ENCODE results near the gene MYO9B. TPM values are rescaled to one million over a fixed set of nuclear protein-coding genes. Genes with fewer than 3 reads are reported as not detected.

Gene MYO9B
- total RNA-seq, 2 experiments from 2014 or later = 84.3 to 86.9 TPM

DNA sequence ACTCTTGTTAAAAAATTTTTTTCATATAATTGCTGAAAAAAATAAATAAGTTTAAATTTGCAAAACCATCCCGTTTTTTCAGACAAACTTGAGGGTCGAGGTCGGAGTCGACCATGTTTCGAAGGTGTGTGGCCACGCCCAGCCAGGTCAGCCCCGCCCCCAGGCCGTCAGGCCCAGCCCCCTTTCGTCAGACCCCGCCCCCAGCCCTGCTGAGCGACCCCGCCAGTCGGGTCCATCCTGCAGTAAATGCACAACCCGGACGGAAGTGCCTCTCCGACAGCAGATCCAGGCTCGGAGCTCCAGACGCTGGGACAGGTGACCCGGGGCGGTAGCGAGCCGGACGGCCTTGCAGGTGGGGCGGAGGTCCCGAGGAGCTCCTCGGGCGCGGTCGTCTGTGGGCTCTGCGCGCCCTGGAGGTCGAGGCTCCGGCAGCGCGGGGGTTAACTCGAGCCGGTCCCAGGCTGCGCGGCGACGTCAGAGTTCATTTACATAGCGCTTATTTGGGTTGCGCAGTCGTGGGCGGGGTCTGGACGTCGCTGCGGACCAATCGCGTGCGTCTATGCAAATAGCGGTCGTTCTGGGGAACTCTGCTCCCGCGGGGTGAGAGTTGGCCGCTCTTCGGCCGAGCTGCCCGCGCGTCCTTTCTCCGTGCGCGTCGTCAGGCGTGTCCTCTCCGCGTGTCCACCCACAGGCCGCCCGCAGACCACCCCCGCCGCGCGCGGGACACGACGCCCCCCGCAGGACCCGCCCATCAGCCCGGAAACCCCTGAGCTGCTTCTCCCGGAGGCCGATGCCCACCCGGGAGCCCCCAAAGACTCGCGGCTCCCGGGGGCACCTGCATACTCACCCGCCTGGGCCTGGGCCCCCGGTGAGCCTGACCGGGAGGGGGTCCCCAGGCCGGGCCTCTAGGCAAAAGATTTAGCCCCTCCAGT, 150.7 kb downstream of the MYO9B start, which contains the start of gene OCEL1:
Gene OCEL1, plus strand, starts transcription at position 225 of the 932 bp plus-strand sequence. Its CDS starts 22 bp downstream, at position 247.
- peak; percentile 96 for DNase-seq
- H3K4me1 Mint-ChIP-seq = peaks cover 4% of the 10 kb centered on the region
- no peaks in the 10 kb centered on the region for H3K27me3 Mint-ChIP-seq
- H3K9me3 Mint-ChIP-seq = no peaks in the 10 kb centered on the region
- H3K27ac Mint-ChIP-seq = peak within 1 kb of the TSS; percentile 92
- H3K4me3 Mint-ChIP-seq = peak within 1 kb of the TSS; percentile 86
- H3K36me3 Mint-ChIP-seq = peaks cover 3% of the 10 kb centered on the region

DNA sequence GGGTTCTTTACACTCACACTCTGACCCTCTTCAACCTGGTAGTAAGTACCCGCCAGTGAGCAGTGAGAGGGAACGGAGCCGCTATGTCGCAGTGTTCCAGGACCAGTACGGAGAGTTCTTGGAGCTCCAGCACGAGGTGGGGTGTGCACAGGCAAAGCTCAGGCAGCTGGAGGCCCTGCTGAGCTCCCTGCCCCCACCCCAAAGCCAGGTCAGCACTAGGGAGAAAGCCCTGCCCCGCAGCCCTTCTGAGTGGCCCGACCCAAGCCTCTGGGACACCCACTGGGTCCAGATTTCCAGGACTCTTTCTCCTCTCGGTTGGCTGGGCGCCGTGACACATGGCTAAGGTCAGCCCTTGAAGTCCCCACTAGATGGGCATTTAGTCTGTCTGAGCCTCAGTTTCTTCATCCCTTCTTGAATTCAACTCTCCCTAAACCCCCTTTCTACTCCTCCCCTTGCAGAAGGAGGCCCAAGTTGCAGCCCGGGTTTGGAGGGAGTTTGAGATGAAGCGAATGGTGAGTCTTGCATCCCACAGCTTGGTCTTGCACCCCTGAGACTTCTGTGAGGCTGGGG, 152.3 kb downstream of the MYO9B start:
- H3K4me1 Mint-ChIP-seq = peaks cover 4% of the 10 kb centered on the region
- DNase-seq = no peak
- H3K9me3 Mint-ChIP-seq = no peaks in the 10 kb centered on the region
- H3K36me3 Mint-ChIP-seq = peaks cover 3% of the 10 kb centered on the region
- no peak overlapping the region for H3K27ac Mint-ChIP-seq
- H3K4me3 Mint-ChIP-seq = no peak overlapping the region
- no peaks in the 10 kb centered on the region for H3K27me3 Mint-ChIP-seq

DNA sequence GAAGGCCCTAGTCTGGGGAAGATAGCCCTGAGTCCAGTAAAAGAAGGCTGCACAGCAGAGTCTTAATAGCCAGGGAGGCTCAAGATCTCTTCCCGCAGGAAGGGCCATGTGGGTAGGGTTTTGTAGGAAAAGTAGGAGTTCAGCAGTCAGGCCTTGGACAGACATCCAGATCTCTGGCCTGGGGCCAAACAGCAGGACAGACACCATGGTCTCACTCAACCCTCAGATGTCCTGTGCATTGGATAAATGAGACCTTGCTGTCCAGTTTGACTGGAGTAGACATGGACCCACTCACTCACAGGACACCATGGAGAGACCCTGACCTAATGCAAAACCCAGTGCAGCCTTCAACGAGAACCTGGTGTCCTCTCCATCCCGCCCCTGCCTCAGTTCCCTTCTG, 154.3 kb downstream of the MYO9B start:
- H3K36me3 Mint-ChIP-seq = peaks cover 8% of the 10 kb centered on the region
- peaks cover 8% of the 10 kb centered on the region for H3K4me1 Mint-ChIP-seq
- no peaks in the 10 kb centered on the region for H3K9me3 Mint-ChIP-seq
- H3K4me3 Mint-ChIP-seq = no peak overlapping the region
- no peaks in the 10 kb centered on the region for H3K27me3 Mint-ChIP-seq
- DNase-seq = no peak
- H3K27ac Mint-ChIP-seq = no peak overlapping the region

DNA sequence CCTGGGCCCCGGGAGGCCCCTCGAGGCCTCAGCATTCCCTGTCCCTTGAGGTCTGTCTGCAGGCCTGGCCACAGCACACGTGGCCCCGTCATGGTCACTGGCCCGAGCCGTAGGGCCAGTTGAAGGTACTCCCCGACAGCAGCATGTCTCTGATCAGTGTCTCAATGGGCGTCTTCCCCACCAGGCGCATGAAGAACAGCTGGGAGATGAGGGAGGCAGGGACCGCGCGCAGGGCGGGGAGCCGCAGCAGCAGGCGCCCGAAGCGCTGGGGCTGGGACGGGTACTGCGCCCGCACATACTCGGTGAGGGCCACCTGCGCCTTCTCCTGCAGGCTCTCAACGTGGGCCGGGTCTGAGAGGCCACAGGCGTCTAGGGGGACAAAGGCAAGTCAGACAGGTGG, 156.7 kb downstream of the MYO9B start:
- Mint-ChIP-seq H3K9me3 (no peaks in the 10 kb centered on the region), H3K4me3 (no peak overlapping the region), H3K4me1 (peaks cover 5% of the 10 kb centered on the region), H3K36me3 (peaks cover 5% of the 10 kb centered on the region), H3K27ac (no peak overlapping the region), H3K27me3 (no peaks in the 10 kb centered on the region)
- DNase-seq = no peak

DNA sequence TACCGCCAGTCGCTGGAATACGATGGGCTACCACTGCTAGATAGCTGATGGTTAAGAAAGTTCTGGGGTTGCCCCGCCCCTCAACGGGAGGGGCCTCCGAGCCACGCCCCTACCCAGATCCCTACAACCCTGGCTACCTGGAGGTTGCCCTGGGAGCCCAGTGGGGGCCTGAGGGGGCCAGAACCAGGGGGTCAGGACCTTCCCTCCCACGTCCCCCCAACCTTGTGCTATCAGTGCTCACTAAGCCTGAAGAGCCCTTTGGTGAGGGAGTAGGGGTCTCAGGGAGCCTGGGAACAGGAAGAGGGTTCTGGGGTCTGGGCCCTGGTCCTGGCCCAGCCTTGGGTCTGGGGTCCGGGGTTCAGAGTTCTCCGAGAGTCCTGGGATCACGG, 159.3 kb downstream of the MYO9B start:
- H3K4me1 Mint-ChIP-seq = peaks cover 5% of the 10 kb centered on the region
- DNase-seq = peak; percentile 71
- H3K27me3 Mint-ChIP-seq = no peaks in the 10 kb centered on the region
- H3K4me3 Mint-ChIP-seq = peak overlapping the region; percentile 83
- H3K27ac Mint-ChIP-seq = peak overlapping the region; percentile 76
- H3K36me3 Mint-ChIP-seq = peaks cover 5% of the 10 kb centered on the region
- H3K9me3 Mint-ChIP-seq = no peaks in the 10 kb centered on the region

DNA sequence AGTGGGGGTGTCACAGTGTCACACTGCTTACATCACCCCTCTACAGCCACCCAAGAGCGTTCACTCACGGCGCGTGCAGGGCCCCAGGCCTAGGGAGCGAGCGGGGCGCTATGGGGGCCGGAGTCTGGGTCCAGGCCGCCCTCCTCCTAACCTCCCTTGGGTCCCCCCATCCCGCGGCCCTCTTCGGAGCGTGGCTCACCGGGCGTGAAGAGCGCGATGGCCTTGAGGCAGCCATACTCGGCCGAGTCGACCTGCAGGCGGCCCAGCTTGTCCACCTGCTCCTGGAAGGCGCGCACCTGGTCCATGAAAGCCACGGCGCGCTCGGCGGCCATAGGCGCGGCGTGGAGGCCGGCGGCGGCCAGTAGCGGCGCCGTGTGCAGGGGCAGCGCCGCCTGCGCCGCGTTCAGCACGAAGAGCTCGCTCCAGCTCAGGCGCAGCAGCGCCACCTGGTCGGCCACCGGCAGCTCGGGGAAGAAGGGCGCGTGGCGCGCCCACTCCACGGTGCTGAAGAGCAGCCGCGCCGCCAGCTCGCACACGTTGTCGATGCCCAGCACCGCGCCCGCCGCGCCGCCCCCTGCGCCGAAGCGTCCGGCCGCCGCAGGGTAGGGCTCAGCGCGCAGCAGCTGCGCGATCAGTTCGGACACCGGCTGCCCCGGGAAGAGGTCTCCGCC, 159.9 kb downstream of the MYO9B start:
- H3K4me1 Mint-ChIP-seq = peaks cover 5% of the 10 kb centered on the region
- H3K9me3 Mint-ChIP-seq = no peaks in the 10 kb centered on the region
- DNase-seq = peak; percentile 82
- no peaks in the 10 kb centered on the region for H3K27me3 Mint-ChIP-seq
- H3K4me3 Mint-ChIP-seq = peak overlapping the region; percentile 83
- peaks cover 5% of the 10 kb centered on the region for H3K36me3 Mint-ChIP-seq
- H3K27ac Mint-ChIP-seq = peak overlapping the region; percentile 76

DNA sequence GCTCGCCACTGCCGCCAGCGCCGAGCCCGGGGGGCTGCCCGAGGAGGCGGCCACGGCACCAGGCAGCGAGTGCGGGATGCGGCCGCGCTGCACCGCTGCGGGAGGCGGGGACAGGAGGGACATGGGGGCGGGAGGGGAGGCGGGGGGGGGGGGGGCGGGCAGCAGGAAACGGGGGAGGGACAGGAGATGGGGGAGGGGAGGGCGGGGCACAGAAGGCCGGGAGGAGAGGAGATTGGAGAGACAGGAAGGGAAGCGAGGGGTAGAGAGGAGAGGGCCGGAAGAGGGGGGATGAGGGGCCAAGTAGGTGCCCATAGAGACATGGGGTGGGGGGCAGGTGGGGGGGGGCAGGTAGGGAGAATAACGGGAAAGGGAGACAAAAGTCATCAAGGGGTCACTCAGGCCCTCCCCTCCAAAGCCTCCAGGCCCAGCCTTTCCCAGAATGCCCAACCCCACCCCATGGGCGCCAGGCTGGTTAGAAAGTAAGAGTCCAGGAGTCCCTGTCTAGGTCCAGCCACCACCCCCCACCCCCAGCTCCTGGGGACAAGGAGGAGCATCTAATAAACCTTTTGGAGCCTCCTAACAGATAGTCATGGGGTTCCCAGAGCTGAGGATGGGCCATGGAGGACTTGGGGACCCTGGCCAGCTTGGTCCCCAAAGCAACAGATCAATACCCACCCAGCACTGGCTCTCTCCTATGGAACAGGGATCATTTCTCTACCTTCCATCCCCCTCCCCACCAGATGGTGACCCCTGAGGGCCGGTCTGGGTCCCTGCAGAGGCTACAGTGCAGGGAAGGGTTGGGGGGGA, 160.6 kb downstream of the MYO9B start:
- no peaks in the 10 kb centered on the region for H3K9me3 Mint-ChIP-seq
- H3K27ac Mint-ChIP-seq = peak overlapping the region; percentile 25
- H3K36me3 Mint-ChIP-seq = peaks cover 5% of the 10 kb centered on the region
- H3K27me3 Mint-ChIP-seq = no peaks in the 10 kb centered on the region
- DNase-seq = no peak
- H3K4me3 Mint-ChIP-seq = peak overlapping the region; percentile 83
- peaks cover 5% of the 10 kb centered on the region for H3K4me1 Mint-ChIP-seq

DNA sequence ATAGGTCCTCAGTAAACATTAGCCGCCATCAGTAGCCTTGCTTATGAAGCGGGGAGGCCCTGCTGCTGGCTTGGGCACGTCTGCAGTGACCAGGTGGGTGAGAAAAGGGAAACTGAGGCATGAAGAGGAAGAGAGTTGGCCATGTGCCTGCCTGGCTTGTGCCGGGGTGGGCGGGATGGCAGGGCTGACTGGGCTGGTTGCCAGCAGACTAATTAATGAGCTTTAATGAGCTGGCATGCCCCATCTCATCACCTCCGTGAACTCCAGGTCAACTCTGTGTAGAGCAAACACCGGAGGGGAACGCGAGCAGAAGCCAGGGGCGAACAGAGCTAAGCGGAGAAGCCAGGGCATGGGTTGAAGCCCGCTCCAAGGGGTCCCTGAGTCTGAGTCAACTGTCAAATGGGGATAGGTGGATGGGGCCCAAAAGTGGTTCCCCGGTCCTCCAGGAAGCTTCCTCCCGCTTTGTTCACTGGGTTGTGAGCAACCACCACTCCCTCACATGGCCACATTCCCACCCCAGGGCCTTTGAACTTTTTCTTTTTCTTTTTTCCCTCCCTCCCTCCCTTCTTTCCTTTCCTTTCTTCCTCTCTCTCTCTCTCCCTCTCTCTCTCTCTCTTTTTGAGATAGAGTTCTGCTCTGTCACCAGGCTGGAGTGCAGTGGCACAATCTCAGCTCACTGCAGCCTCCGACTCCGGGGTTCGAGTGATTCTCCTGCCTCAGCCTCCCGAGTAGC, 161.4 kb downstream of the MYO9B start:
- Mint-ChIP-seq H3K4me1 (peaks cover 5% of the 10 kb centered on the region), H3K4me3 (no peak overlapping the region), H3K27ac (no peak overlapping the region), H3K36me3 (peaks cover 5% of the 10 kb centered on the region), H3K27me3 (no peaks in the 10 kb centered on the region), H3K9me3 (no peaks in the 10 kb centered on the region)
- no peak for DNase-seq

DNA sequence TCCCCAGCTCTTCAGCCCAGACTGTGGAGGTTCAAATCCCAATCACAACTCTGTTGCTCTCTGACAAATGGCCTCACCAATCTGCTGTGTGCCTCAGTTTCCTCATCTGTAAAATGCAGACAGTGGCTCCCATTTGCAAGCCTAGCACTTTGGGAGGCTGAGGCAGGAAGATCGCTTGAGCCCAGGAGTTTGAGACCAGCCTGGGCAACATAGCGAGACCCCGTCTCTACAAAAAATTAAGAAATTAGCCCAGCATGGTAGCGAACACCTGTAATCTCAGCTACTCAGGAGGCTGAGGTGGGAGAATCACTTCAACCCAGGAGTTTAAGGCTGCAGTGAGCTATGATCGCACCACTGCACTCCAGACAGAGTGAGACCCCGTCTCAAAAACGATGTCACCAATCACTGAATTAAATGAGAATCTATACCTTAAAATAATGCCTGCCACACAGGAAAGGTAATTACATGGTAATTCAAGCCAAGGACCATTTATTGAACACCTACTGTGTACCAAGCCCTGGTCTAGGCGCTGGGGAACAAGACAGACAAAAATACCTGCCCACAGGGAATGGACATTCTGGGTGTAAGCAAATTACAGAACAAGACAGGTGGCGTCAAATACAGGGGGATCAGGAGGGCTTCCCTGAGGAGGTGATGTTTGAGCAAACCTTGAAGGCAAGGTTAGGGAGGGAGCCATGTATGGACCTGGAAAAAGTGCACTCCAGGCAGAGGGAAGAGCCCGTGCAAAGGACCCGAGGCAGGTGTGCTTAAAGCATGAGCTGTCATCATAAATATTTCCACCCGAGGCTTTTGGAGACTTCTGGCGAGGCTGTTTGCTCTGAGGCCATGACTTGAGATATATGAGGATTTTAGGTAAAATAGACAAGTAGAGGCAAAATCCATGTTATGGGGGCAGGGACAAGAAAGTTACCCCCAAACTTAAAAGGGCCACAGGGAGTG, 162.4 kb downstream of the MYO9B start:
- Mint-ChIP-seq H3K27ac (no peak overlapping the region), H3K9me3 (no peaks in the 10 kb centered on the region), H3K27me3 (no peaks in the 10 kb centered on the region), H3K4me3 (no peak overlapping the region), H3K4me1 (peaks cover 5% of the 10 kb centered on the region), H3K36me3 (peaks cover 5% of the 10 kb centered on the region)
- no peak for DNase-seq

DNA sequence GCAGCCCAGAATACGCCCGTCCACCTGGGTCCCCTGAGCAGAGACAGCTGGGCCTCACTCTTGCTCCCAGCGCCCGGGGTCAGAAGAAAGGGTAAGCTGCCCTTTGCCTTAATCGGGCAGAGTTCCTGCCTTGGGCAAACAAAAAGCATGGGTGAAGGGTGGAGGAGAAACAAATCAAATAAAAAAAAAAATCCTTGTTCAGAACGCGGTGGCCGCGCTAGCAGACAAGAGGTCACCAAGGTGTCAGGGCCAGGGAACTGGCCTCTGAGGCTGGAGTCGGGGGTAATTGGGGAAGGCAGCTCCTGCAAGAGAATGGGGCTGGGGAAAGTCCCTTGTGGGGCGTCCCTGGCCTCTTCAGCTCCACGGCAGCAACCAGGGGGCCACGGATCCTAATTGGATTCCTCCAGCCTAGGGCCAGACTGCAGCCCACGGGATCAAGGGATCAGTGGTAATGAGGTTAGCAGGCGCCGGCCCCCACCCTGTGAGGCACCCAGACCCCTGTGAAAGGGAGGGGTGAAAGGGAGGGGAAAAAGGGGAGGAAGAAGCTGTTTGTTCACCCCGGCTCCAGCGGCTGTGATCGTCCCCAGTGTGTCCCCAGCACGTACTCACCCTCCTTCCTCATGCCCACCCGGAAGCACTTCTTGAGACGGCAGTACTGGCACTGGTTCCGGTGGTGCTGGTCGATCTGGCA, 164.6 kb downstream of the MYO9B start:
- no peaks in the 10 kb centered on the region for H3K27me3 Mint-ChIP-seq
- no peak overlapping the region for H3K27ac Mint-ChIP-seq
- no peak overlapping the region for H3K4me3 Mint-ChIP-seq

DNA sequence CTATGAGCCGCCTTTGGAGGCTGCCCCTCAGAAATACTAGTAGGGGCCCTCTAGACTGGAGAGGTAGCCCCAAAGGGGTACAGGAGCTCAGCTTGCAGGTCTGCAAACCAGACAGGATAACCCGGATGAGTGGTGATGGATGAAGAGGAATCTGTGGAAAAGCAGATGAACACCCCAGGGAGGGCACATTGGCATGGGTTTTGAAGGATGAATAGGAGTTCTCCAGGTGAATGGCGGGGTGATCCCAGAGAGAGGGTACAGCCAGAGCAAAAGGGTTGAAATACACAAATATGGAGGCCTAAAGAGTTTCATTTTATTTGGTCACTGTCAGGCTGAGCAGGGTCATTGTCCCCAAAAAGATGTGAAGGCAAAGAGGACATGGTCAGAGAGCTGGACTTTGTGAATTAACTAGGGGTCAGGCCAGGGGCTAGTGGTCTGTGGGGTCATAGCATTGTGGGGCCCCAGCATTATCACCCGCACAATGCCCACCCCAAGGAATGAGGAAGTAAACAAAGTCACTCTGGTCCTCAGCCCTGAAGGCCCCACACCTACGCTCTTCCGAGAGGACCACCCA, 165.3 kb downstream of the MYO9B start:
- Mint-ChIP-seq H3K4me1 (no peaks in the 10 kb centered on the region), H3K27ac (no peak overlapping the region), H3K27me3 (no peaks in the 10 kb centered on the region), H3K9me3 (no peaks in the 10 kb centered on the region), H3K36me3 (no peaks in the 10 kb centered on the region), H3K4me3 (no peak overlapping the region)
- DNase-seq = no peak

More for the DNA sequence above, 164.6 kb downstream of the MYO9B start:
- H3K36me3 Mint-ChIP-seq = no peaks in the 10 kb centered on the region
- no peak for DNase-seq
- H3K9me3 Mint-ChIP-seq = no peaks in the 10 kb centered on the region
- H3K4me1 Mint-ChIP-seq = no peaks in the 10 kb centered on the region

DNA sequence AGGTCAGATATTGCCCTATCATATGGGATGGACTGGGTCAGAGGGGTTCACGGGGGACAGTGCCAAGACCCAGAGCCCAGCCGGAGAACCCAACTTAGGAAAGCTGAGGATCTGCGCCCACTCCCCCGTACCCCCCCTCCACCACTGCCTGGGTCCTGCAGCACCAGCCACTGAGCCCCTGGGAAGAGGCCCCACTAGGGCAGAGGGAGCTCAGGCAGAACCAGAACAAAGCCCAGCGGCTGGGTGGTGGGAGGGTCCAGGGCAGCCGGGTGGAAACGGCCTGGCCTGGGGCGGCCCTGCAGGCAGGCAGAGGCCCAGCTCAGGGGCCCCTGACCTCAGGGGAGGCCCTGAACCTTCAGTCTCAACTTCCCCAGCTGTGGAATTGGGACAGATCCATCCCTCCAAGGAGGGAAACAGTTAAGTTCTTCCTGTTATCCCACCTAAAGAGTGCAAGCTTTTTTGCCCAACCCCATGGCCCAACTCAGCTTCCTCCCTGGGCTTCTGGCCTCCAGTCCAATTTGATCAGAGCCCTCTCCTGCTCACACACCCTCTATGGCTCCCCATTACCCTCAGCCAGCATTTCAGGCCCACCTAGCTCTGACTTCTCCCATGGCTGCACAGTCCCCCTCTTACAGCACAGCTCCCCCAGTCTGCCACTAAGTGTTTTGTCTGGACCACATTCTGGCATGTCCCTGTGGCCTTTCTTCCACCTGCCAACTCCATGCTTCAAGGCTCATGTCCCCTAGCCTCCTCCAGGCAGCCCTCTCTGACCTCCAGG, 167.0 kb downstream of the MYO9B start:
- no peaks in the 10 kb centered on the region for H3K9me3 Mint-ChIP-seq
- no peaks in the 10 kb centered on the region for H3K36me3 Mint-ChIP-seq
- no peak for DNase-seq
- H3K27me3 Mint-ChIP-seq = peaks cover 12% of the 10 kb centered on the region
- H3K4me3 Mint-ChIP-seq = no peak overlapping the region
- peaks cover 5% of the 10 kb centered on the region for H3K4me1 Mint-ChIP-seq
- H3K27ac Mint-ChIP-seq = no peak overlapping the region
